ENCODE measurements around the gene POU2F1.

The POU2F1 gene

GRCh38 chr1:167476061-167476460, 255.4 kb downstream of the POU2F1 start:
- H3K9me3 ChIP-seq (ENCODE audit: insufficient read depth, low read length) = peaks cover 4% of the 10 kb centered on the region; the same call in 1 of the 2 replicates
- DNase-seq (ENCODE audit: low read depth, low spot score) = no peak
- H3K4me1 ChIP-seq (ENCODE audit: insufficient read depth, insufficient read length) = peaks cover 13% of the 10 kb centered on the region
- TF ChIP-seq YY1 (IDR thresholded peaks at IDR 0.05; ENCODE audit: insufficient read depth, insufficient read length) (no peak), SUZ12 (IDR thresholded peaks at IDR 0.05; ENCODE audit: extremely low read depth, insufficient read depth, insufficient read length) (no peak)
- no peak overlapping the region for H3K4me3 ChIP-seq (ENCODE audit: insufficient read length, low read depth)
- no peaks in the 10 kb centered on the region for H3K27me3 ChIP-seq (ENCODE audit: insufficient read depth, insufficient read length)
- no peaks in the 10 kb centered on the region for H3K36me3 ChIP-seq (ENCODE audit: insufficient read depth, insufficient read length, low read length)
- H3K9ac ChIP-seq (ENCODE audit: insufficient read length, low read depth) = no peak overlapping the region
